GM12892 (cell line): ENCODE measurements around the gene E2F3.

ENCODE experiments used
- POLR2A ChIP-seq: IDR thresholded peaks from 2 replicates; pipeline ENCODE4 v1.6.1; 2011; ENCODE audit warnings: low read depth, low read length, control low read depth
- POLR2AphosphoS5 ChIP-seq: IDR thresholded peaks from 2 replicates; pipeline ENCODE4 v1.6.1; 2011; ENCODE audit warnings: low read depth, low read length, control low read depth
- TAF1 ChIP-seq: IDR thresholded peaks from 2 replicates; pipeline ENCODE4 v1.6.1; 2011; ENCODE audit warnings: low read depth, mild to moderate bottlenecking, control low read depth, low read length, borderline replicate concordance

DNA sequence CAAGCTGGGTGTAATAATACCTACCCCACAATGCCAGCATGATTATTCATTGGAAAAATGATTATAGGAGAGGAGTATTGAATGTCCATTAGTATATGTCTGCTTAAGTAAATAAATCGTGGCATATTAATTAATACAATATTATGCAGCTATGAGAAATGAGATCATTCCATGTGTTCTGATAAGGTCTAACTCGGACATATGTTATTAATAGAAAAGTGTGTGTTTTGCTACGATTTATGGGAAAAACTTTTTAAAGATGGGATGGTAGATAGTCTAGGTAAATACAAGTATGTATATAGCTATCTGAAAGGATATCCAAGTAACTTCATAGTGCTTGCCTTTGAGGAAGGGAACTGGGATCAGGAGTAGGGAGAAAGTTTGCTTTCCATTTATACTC is 71.1 kb downstream of the E2F3 start:
- TF ChIP-seq TAF1 (no peak), POLR2AphosphoS5 (no peak), POLR2A (no peak)
